Mesenchymal stem cell (in vitro differentiated cells and primary cell): ENCODE results near the gene APEH.

Experiments used
- DNase-seq: peaks from one replicate; pipeline ENCODE4 v3.0.0-alpha.2; 2013
- H2AFZ ChIP-seq: one replicate; pipeline ENCODE4 v1.6.1; 2013; ENCODE audit warnings: low read depth, mild to moderate bottlenecking, control low read depth, inconsistent platforms, low read length, moderate library complexity
- H2AK5ac ChIP-seq: 2 replicates; pipeline ENCODE4 v1.6.1; 2013; ENCODE audit warnings: low read length, moderate library complexity, mild to moderate bottlenecking, inconsistent platforms; ENCODE audit not compliant: severe bottlenecking
- H2BK120ac ChIP-seq: one replicate; pipeline ENCODE4 v1.6.1; 2013; ENCODE audit warnings: low read depth, mild to moderate bottlenecking, inconsistent platforms, low read length, moderate library complexity
- H2BK12ac ChIP-seq, 2 experiments: one replicate each; pipeline ENCODE4 v1.6.1; 2013; ENCODE audit warnings: inconsistent platforms in 2 of 2, low read length in 2 of 2, mild to moderate bottlenecking in 2 of 2, moderate library complexity in 2 of 2, control low read depth in 1 of 2
- H2BK15ac ChIP-seq: one replicate; pipeline ENCODE4 v1.6.1; 2013; ENCODE audit warnings: mild to moderate bottlenecking, low read depth, inconsistent platforms; ENCODE audit not compliant: poor library complexity, severe bottlenecking
- H2BK5ac ChIP-seq: 2 replicates; pipeline ENCODE4 v1.6.1; 2013; ENCODE audit warnings: low read depth, mild to moderate bottlenecking, low read length, control low read depth, inconsistent platforms; ENCODE audit not compliant: poor library complexity, severe bottlenecking
- H3K14ac ChIP-seq, 2 experiments: one replicate each; pipeline ENCODE4 v1.6.1; 2013; ENCODE audit warnings: inconsistent platforms in 2 of 2, low read length in 2 of 2, control low read depth in 1 of 2, mild to moderate bottlenecking in 1 of 2, moderate library complexity in 1 of 2
- H3K18ac ChIP-seq, 2 experiments: one replicate each; pipeline ENCODE4 v1.6.1; 2013; ENCODE audit warnings: inconsistent platforms in 2 of 2, low read length in 2 of 2, control low read depth in 1 of 2, low read depth in 1 of 2, mild to moderate bottlenecking in 1 of 2
- H3K23ac ChIP-seq, 2 experiments: one replicate each; pipeline ENCODE4 v1.6.1; 2013; ENCODE audit warnings: inconsistent platforms in 2 of 2, low read length in 2 of 2, mild to moderate bottlenecking in 2 of 2, moderate library complexity in 2 of 2, control low read depth in 1 of 2
- H3K27ac ChIP-seq: 2 replicates; pipeline ENCODE4 v1.5.1; 2013; ENCODE audit warnings: mild to moderate bottlenecking, moderate library complexity, low read length, control low read depth, inconsistent platforms; ENCODE audit not compliant: poor library complexity, severe bottlenecking
- H3K27me3 ChIP-seq, 2 experiments: 2 replicates each; pipeline versions ENCODE4 v1.6.1 to v1.7.0; 2013; ENCODE audit warnings: low read length in 2 of 2, mild to moderate bottlenecking in 2 of 2, moderate library complexity in 2 of 2, control low read depth in 1 of 2, inconsistent platforms in 1 of 2; ENCODE audit not compliant: control insufficient read depth in 1 of 2, insufficient read depth in 1 of 2
- H3K36me3 ChIP-seq, 2 experiments: 2 replicates each; pipeline versions ENCODE4 v1.6.1 to v1.7.0; 2013; ENCODE audit warnings: low read length in 2 of 2, control low read depth in 1 of 2, inconsistent platforms in 1 of 2, low read depth in 1 of 2, mild to moderate bottlenecking in 1 of 2; ENCODE audit not compliant: insufficient read depth in 2 of 2, control insufficient read depth in 1 of 2
- H3K4ac ChIP-seq, 2 experiments: one replicate each; pipeline ENCODE4 v1.6.1; 2013; ENCODE audit warnings: inconsistent platforms in 2 of 2, low read length in 2 of 2, mild to moderate bottlenecking in 2 of 2, moderate library complexity in 2 of 2, control low read depth in 1 of 2, low read depth in 1 of 2
- H3K4me1 ChIP-seq: 2 replicates; pipeline ENCODE4 v1.6.1; 2013; ENCODE audit warnings: low read depth, low read length, control low read depth; ENCODE audit not compliant: control insufficient read depth, insufficient read depth
- H3K4me2 ChIP-seq: 2 replicates; pipeline ENCODE4 v1.6.1; 2013; ENCODE audit warnings: low read length, mild to moderate bottlenecking, inconsistent platforms; ENCODE audit not compliant: poor library complexity, severe bottlenecking
- H3K4me3 ChIP-seq, 2 experiments: 2 replicates each; pipeline versions ENCODE4 v1.5.1 to v1.7.0; 2013; ENCODE audit warnings: low read length in 2 of 2, mild to moderate bottlenecking in 2 of 2, control low read depth in 1 of 2, low read depth in 1 of 2; ENCODE audit not compliant: insufficient read depth in 1 of 2
- H3K79me1 ChIP-seq: replicated peaks from 2 replicates; pipeline ENCODE4 v1.6.1; 2013; ENCODE audit warnings: mild to moderate bottlenecking, control low read depth, low read length, inconsistent platforms; ENCODE audit not compliant: poor library complexity, severe bottlenecking
- H3K9ac ChIP-seq: 2 replicates; pipeline ENCODE4 v1.7.0; 2013; ENCODE audit warnings: mild to moderate bottlenecking, low read length, moderate library complexity
- H3K9me3 ChIP-seq: 2 replicates; pipeline ENCODE4 v1.7.0; 2013; ENCODE audit warnings: mild to moderate bottlenecking, low read length; ENCODE audit not compliant: control insufficient read depth
- H4K8ac ChIP-seq: one replicate; pipeline ENCODE4 v1.6.1; 2013; ENCODE audit warnings: inconsistent platforms, mild to moderate bottlenecking, low read length, moderate library complexity
- H4K91ac ChIP-seq: one replicate; pipeline ENCODE4 v1.6.1; 2013; ENCODE audit warnings: mild to moderate bottlenecking, low read length, inconsistent platforms
- WGBS: methylation state at CpG from one replicate; pipeline ENCODE4 v1.1.7; 2013; ENCODE audit warnings: mixed read lengths; 5-methylcytosine and 5-hydroxymethylcytosine counted together

APEH gene

GRCh38 chr3:49630784-49631183, 43.4 kb upstream of the APEH start:
- no peak for DNase-seq
- H4K91ac ChIP-seq, result no peak overlapping the region
- H3K79me1 ChIP-seq, result no peaks in the 10 kb centered on the region
- peaks cover 5 to 51% of the 10 kb centered on the region in 2 experiments for H3K27me3 ChIP-seq
- H3K27ac ChIP-seq, result no peak overlapping the region
- H2BK5ac ChIP-seq, result no peak overlapping the region
- H3K14ac ChIP-seq, result no peak overlapping the region
- H3K4me1 ChIP-seq, result peaks cover 6% of the 10 kb centered on the region
- H4K8ac ChIP-seq, result no peak overlapping the region
- no CpG with 5 or more reads among the region's 1 CpG for WGBS
- H3K36me3 ChIP-seq, result no peaks in the 10 kb centered on the region
- H3K23ac ChIP-seq, result no peak overlapping the region
- peaks cover 9% of the 10 kb centered on the region for H3K9me3 ChIP-seq
- no peak overlapping the region for H2BK15ac ChIP-seq
- no peak overlapping the region for H3K9ac ChIP-seq
- H2AK5ac ChIP-seq, result no peak overlapping the region
- H3K4ac ChIP-seq, result no peak overlapping the region
- no peak overlapping the region for H2BK120ac ChIP-seq
- no peak overlapping the region for H2BK12ac ChIP-seq
- no peak overlapping the region for H2AFZ ChIP-seq
- H3K4me3 ChIP-seq, result no peak overlapping the region
- H3K18ac ChIP-seq, result no peak overlapping the region
- H3K4me2 ChIP-seq, result no peak overlapping the region

- Histone ChIP-seq H3K4me3 (no peak overlapping the region), H2BK15ac (no peak overlapping the region), H3K9me3 (peaks cover 9% of the 10 kb centered on the region), H3K4ac (no peak overlapping the region), H3K79me1 (no peaks in the 10 kb centered on the region), H2BK120ac (no peak overlapping the region), H3K14ac (no peak overlapping the region), H3K4me2 (no peak overlapping the region), H3K23ac (no peak overlapping the region), H4K8ac (no peak overlapping the region), H3K36me3 (no peaks in the 10 kb centered on the region), H4K91ac (no peak overlapping the region), H3K27ac (no peak overlapping the region), H3K18ac (no peak overlapping the region), H2BK5ac (no peak overlapping the region), H3K27me3 (peaks cover 3 to 44% of the 10 kb centered on the region in 2 experiments), H2AFZ (no peak overlapping the region), H2AK5ac (no peak overlapping the region), H3K9ac (no peak overlapping the region), H3K4me1 (peaks cover 16% of the 10 kb centered on the region), H2BK12ac (no peak overlapping the region)
- no peak for DNase-seq
- 87% methylated on average over 3 of the region's 3 CpGs for WGBS
Measured at GRCh38 chr3:49634736-49635135, 39.4 kb upstream of the APEH start.

GRCh38 chr3:49636883-49637609, 37.1 kb upstream of the APEH start:
- no peaks in the 10 kb centered on the region for H3K36me3 ChIP-seq
- no peak overlapping the region for H2BK12ac ChIP-seq
- DNase-seq, result no peak
- no peak overlapping the region for H3K18ac ChIP-seq
- H2BK120ac ChIP-seq, result no peak overlapping the region
- 72% methylated on average over 7 of the region's 7 CpGs for WGBS
- peaks cover 16% of the 10 kb centered on the region for H3K4me1 ChIP-seq
- no peak overlapping the region for H3K9ac ChIP-seq
- H3K4ac ChIP-seq, result no peak overlapping the region
- no peak overlapping the region for H4K91ac ChIP-seq
- no peak overlapping the region for H2BK15ac ChIP-seq
- no peak overlapping the region for H3K4me2 ChIP-seq
- no peak overlapping the region for H2AFZ ChIP-seq
- no peak overlapping the region for H3K14ac ChIP-seq
- peaks cover 5 to 47% of the 10 kb centered on the region in 2 experiments for H3K27me3 ChIP-seq
- no peak overlapping the region for H3K27ac ChIP-seq
- H2AK5ac ChIP-seq, result no peak overlapping the region
- H3K23ac ChIP-seq, result no peak overlapping the region
- no peak overlapping the region for H3K4me3 ChIP-seq
- no peaks in the 10 kb centered on the region for H3K79me1 ChIP-seq
- H3K9me3 ChIP-seq, result peaks cover 1% of the 10 kb centered on the region
- H4K8ac ChIP-seq, result no peak overlapping the region
- H2BK5ac ChIP-seq, result no peak overlapping the region

GRCh38 chr3:49638445-49638844, 35.7 kb upstream of the APEH start:
- Histone ChIP-seq H3K4me1 (peaks cover 16% of the 10 kb centered on the region), H4K91ac (no peak overlapping the region), H2BK15ac (no peak overlapping the region), H3K27ac (no peak overlapping the region), H3K9ac (no peak overlapping the region), H4K8ac (no peak overlapping the region), H2AFZ (no peak overlapping the region), H3K79me1 (no peaks in the 10 kb centered on the region), H2BK12ac (no peak overlapping the region), H3K23ac (no peak overlapping the region), H3K4ac (no peak overlapping the region), H3K14ac (no peak overlapping the region), H3K4me2 (no peak overlapping the region), H3K36me3 (no peaks in the 10 kb centered on the region), H3K9me3 (no peaks in the 10 kb centered on the region), H3K4me3 (no peak overlapping the region), H2AK5ac (no peak overlapping the region), H2BK120ac (no peak overlapping the region), H2BK5ac (no peak overlapping the region), H3K18ac (no peak overlapping the region), H3K27me3 (peaks cover 5 to 49% of the 10 kb centered on the region in 2 experiments)
- WGBS, result 59% methylated on average over 8 of the region's 8 CpGs
- DNase-seq, result peak; percentile 33
